Measurements from ENCODE around the gene ICOS. TPM values are rescaled to one million over a fixed set of nuclear protein-coding genes. Genes with fewer than 3 reads are reported as not detected.

ICOS gene
- total RNA-seq (2014; rRNA removed; shearing (Covaris generic)) = 1.7 and 2.1 TPM in 2 replicates
- polyA plus RNA-seq (2015; cell fraction: cytosol; rRNA removed) = 1.4 and 1.9 TPM in 2 replicates
- polyA plus RNA-seq (2015; cell fraction: nucleus; rRNA removed) = 1.8 and 2.1 TPM in 2 replicates

GRCh38 chr2:203936535-203936934 is at the start of gene ICOS:
TSS of gene ICOS (plus strand) at chr2:203936763. CDS start at chr2:203936815, 52 bp downstream.
- DNase-seq (ENCODE audit: low read depth, low spot score) = peak; percentile 66
- in situ Hi-C loops (cut with HindIII; ENCODE audit: low pct_unique_long_range_greater_than_20kb, low sequenced_read_pairs) = no loop called here

DNA sequence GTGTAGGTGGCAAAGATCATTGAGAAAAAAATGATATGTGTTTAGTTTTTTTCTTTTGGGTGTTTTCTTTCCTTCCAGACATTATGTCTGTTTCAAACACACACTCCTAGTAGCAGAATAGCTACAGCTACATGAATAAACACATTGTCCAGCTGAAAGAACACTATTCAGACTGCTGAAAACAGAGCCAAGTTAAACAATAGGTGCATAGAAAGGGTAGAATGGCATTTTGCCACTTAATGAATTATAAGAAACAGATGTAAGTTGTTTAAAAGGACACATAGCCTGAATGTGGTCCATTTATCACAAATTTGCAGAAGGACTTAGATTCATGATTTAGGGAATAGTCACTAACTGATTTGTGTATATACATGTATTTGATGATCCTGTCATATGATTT is 48.9 kb upstream of the ICOS start:
- in situ Hi-C loops (cut with HindIII; ENCODE audit: low pct_unique_long_range_greater_than_20kb, low sequenced_read_pairs) = no loop called here
- peak; percentile 96 for DNase-seq (ENCODE audit: low read depth, low spot score)

- DNase-seq (ENCODE audit: low read depth, low spot score) = no peak
- in situ Hi-C loops (cut with HindIII; ENCODE audit: low pct_unique_long_range_greater_than_20kb, low sequenced_read_pairs) = no loop called here
Observed at GRCh38 chr2:203889542-203889941, 47.0 kb upstream of the ICOS start.

DNA sequence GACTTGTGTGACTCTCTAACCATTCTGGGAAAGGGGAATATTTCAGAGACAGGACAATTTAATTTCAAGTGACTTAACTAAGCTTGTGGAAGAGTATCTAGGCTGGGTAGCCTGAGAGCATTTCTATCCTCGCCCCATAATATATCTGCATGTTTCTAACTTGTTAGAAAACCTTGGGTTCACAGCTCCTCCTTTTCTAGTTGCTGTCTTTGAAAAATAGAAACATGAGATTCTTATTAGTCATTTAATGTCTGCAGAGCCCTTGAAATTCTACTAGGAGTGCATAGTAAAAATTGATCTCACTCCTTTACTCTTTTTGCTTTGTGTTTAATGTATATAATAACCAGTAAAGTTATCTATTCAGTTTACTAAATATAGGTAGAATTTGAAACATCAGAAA is 46.6 kb upstream of the ICOS start:
- DNase-seq (ENCODE audit: low read depth, low spot score) = no peak
- in situ Hi-C loops (cut with HindIII; ENCODE audit: low pct_unique_long_range_greater_than_20kb, low sequenced_read_pairs) = no loop called here

DNA sequence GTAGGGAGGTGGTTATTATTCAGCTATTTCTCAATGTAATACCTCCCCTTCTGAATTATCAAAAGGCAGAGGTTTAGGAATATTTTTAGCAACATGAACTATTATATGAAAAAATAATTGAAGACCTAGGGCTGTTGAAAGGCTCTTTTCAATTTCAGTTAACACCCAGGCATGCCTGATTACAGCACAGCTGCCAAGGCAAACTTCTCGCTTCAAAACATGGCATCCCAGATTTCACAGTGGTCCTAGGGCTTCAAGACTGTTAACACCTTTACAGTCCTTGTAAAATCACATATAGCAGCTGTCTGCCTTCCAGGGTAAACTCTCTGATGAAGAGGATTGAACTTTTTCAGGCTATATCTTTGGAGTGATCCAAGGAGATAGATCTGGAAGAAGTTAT is 45.8 kb upstream of the ICOS start:
- no peak for DNase-seq (ENCODE audit: low read depth, low spot score)
- in situ Hi-C loops (cut with HindIII; ENCODE audit: low pct_unique_long_range_greater_than_20kb, low sequenced_read_pairs) = no loop called here

DNA sequence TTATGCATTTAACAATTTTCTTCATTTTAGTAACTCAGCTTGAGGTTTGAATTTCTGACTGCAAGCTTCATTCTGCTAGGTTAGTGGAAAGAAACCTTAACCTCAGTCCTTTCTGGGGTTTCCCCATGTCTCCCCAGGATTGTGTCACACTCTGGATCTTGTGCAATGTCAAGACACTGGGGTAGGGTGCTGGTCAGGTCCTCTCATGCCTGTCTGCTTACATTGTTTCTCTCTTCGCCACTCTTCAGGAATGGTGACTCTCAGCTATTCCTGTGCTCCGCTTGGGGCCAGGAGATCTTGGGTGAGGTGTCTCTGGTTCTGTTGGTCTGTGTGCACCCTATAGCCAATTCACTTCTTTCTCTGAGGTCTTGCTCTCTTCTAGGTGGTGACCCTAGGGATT is 45.1 kb upstream of the ICOS start:
- no peak for DNase-seq (ENCODE audit: low read depth, low spot score)
- in situ Hi-C loops (cut with HindIII; ENCODE audit: low pct_unique_long_range_greater_than_20kb, low sequenced_read_pairs) = no loop called here

- in situ Hi-C loops (cut with HindIII; ENCODE audit: low pct_unique_long_range_greater_than_20kb, low sequenced_read_pairs) = no loop called here
- DNase-seq (ENCODE audit: low read depth, low spot score) = peak; percentile 28
Observed at GRCh38 chr2:203892207-203892606, 44.4 kb upstream of the ICOS start.

DNA sequence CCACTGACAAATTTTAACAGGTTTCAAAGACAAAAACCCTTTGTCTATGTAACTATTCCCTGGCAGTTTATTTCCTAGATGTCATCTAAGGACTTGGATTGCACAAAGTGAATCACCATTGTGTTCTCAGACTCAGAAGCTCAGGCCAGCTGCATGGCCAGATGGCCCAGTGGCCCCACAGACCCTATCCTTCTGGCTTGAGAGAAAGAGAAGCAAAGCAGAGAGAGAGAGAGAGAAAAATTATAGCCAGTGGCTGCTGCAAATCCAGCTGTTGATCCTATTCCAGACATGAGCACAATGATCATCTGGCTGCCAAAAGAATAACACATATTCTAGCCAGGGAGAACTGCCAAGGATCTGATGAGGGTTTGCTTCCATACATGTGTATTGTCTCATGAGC is 43.2 kb upstream of the ICOS start:
- in situ Hi-C loops (cut with HindIII; ENCODE audit: low pct_unique_long_range_greater_than_20kb, low sequenced_read_pairs) = no loop called here
- DNase-seq (ENCODE audit: low read depth, low spot score) = peak; percentile 42

GRCh38 chr2:203893840-203894239 is 42.7 kb upstream of the ICOS start:
- in situ Hi-C loops (cut with HindIII; ENCODE audit: low pct_unique_long_range_greater_than_20kb, low sequenced_read_pairs) = no loop called here
- DNase-seq (ENCODE audit: low read depth, low spot score) = no peak

DNA sequence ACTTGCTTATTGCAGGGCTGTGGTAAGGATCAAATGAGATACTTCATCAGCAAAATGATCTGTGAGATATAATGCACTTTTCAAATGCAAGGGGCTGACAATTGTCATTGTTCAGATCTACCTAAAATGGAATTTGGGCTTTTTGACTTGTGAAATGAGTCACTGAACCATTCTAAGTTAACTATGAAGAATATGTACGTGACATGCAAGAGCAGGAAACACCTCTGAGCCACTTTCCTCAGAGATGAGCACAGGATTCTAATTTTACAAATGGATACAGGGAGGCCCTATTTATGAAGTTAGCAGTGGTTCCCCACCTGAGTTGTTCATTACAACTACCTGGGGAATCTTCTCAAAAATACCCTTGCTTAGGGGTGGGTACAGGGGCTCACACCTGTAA is 42.3 kb upstream of the ICOS start:
- no peak for DNase-seq (ENCODE audit: low read depth, low spot score)
- in situ Hi-C loops (cut with HindIII; ENCODE audit: low pct_unique_long_range_greater_than_20kb, low sequenced_read_pairs) = no loop called here

GRCh38 chr2:203897544-203897943 is 39.0 kb upstream of the ICOS start:
- in situ Hi-C loops (cut with HindIII; ENCODE audit: low pct_unique_long_range_greater_than_20kb, low sequenced_read_pairs) = no loop called here
- no peak for DNase-seq (ENCODE audit: low read depth, low spot score)

GRCh38 chr2:203898657-203899056 is 37.9 kb upstream of the ICOS start:
- in situ Hi-C loops (cut with HindIII; ENCODE audit: low pct_unique_long_range_greater_than_20kb, low sequenced_read_pairs) = no loop called here
- DNase-seq (ENCODE audit: low read depth, low spot score) = no peak

DNA sequence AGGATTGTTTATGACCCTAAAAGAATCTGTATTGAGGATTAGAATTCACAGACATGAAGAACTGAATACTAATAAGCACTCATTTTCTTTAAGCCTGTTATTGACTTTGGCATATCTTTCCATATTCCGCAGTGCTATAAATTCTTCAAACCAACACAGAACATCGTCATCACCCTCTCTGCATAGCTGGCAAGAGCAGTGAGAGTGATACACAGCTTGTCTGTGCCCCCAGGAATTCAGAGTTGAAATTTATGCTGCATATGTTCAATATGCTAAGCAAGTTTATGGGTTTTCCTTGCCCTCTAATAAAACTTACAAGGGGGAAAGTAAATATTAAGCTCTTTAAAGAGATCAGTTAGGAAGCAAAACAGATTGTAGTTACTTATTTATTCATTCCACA is 36.3 kb upstream of the ICOS start:
- no peak for DNase-seq (ENCODE audit: low read depth, low spot score)
- in situ Hi-C loops (cut with HindIII; ENCODE audit: low pct_unique_long_range_greater_than_20kb, low sequenced_read_pairs) = no loop called here

GRCh38 chr2:203904022-203904421 is 32.5 kb upstream of the ICOS start:
- no peak for DNase-seq (ENCODE audit: low read depth, low spot score)
- in situ Hi-C loops (cut with HindIII; ENCODE audit: low pct_unique_long_range_greater_than_20kb, low sequenced_read_pairs) = no loop called here

DNA sequence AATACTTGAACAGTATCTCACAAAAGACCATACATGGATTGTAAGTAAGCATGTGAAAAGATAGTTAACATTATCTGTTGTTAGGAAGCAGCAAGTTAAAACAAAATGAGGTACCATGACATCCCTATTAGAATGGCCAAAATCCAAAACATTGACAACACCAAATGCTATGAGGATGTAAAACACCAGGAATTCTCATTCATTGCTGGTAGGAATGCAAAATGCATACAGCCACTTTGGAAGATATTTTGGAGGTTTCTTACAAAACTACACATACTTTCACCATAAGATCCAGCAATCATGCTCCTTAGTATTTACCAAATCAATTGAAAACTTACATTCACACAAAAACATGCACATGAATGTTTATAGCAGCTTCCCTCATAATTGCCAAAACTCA is 30.9 kb upstream of the ICOS start:
- no peak for DNase-seq (ENCODE audit: low read depth, low spot score)
- in situ Hi-C loops (cut with HindIII; ENCODE audit: low pct_unique_long_range_greater_than_20kb, low sequenced_read_pairs) = no loop called here

- no peak for DNase-seq (ENCODE audit: low read depth, low spot score)
- in situ Hi-C loops (cut with HindIII; ENCODE audit: low pct_unique_long_range_greater_than_20kb, low sequenced_read_pairs) = no loop called here
Observed at GRCh38 chr2:203908066-203908796, 28.3 kb upstream of the ICOS start.

DNA sequence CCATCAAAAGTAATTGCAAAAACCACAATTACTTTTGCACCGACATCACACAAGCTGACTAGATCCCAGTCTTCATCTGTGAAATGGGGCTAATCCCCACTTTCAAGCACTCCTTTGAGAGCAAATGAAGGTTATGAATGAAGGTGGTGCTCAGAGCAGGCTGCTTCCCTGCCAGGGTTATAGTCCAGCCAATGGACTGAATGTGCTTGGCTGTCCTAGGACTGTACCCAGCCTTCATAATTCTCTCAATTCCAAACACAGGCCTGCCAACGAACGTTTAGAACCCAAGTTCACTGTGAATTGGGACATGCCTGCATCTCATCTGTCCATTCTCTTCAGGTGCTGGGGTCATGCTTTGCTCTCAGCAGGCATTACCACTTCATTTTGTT is 27.8 kb upstream of the ICOS start:
- in situ Hi-C loops (cut with HindIII; ENCODE audit: low pct_unique_long_range_greater_than_20kb, low sequenced_read_pairs) = no loop called here
- DNase-seq (ENCODE audit: low read depth, low spot score) = no peak

DNA sequence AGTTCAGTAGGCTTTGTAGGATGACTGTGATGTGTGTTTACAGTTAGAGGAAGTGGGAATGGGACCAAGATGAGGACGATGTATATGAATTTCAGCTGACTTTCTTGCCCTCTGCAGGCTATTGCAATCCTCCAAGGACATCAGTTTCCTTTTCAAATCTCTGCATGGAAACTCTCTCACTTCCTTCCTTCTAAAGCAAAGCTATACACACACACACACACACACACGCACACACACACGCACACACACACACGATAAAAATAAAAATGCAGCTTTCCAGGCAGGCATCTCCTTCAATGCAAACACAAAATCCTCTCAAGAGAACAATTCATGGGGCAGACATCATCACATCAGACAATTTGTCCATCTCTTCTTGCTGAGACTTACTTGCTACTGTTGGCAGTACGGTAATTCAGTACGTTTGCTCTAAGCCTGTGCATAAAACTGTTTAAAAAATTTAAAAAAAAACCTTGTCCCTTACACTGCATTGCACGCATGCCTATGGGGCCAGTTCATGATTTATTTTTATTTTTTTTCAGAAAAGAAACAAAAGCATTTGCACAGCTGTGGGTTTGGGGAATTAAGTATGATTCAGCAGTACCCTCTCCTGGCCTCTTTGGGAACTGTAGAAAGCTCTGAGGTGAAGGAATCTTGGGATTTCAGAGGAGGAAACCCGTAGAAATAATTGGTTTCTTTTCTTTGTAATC is 27.1 kb upstream of the ICOS start:
- in situ Hi-C loops (cut with HindIII; ENCODE audit: low pct_unique_long_range_greater_than_20kb, low sequenced_read_pairs) = no loop called here

GRCh38 chr2:203909974-203910373 is 26.6 kb upstream of the ICOS start:
- peak; percentile 40 for DNase-seq (ENCODE audit: low read depth, low spot score)
- in situ Hi-C loops (cut with HindIII; ENCODE audit: low pct_unique_long_range_greater_than_20kb, low sequenced_read_pairs) = no loop called here

More for the DNA sequence above, 27.1 kb upstream of the ICOS start:
- DNase-seq (ENCODE audit: low read depth, low spot score) = peak; percentile 65

Data from SK-MEL-5 (cell line).